Activated CD4-positive, alpha-beta T cell treated with anti-CD3 and anti-CD28 coated beads for 36 hours (primary cell): ENCODE data around the gene ZNF212. TPM values are rescaled to one million over a fixed set of nuclear protein-coding genes. Genes with fewer than 3 reads are reported as not detected.
"Not testable (repeated sequence)": the region's sequence is repeated elsewhere in the genome, so short reads cannot be mapped to it uniquely, and the experiment has no call there.

ENCODE experiments used
- ATAC-seq: fragments of 200-7000 bp; cut with Tn5 transposase; one replicate; pipeline ENCODE4 v1.10.0; 2021; ENCODE audit warnings: mild to moderate bottlenecking, moderate library complexity
- CTCF ChIA-PET: fragments of 350-600 bp; sonication (Branson Sonifier 250); formaldehyde crosslinking; loops from one replicate; lab custom pipeline; 2021; ENCODE audit warnings: antibody characterized with exemption; lab: Charles Lee
- POLR2A ChIA-PET: fragments of 350-600 bp; sonication (Branson Sonifier 250); formaldehyde crosslinking; loops from one replicate; lab custom pipeline; 2021; ENCODE audit warnings: antibody characterized with exemption, inconsistent platforms; lab: Charles Lee
- DNase-seq: peaks from one replicate; pipeline ENCODE4 v3.0.0-alpha.2; 2020
- H3K27ac Mint-ChIP-seq: one replicate; pipeline ENCODE4 v1.8.0; 2021; ENCODE audit warnings: mixed read lengths
- H3K27me3 Mint-ChIP-seq: one replicate; pipeline ENCODE4 v1.8.0; 2021; ENCODE audit warnings: mixed read lengths
- H3K36me3 Mint-ChIP-seq: one replicate; pipeline ENCODE4 v1.8.0; 2021; ENCODE audit warnings: low read depth, mixed read lengths
- H3K4me1 Mint-ChIP-seq: one replicate; pipeline ENCODE4 v1.8.0; 2021; ENCODE audit warnings: mixed read lengths
- H3K4me3 Mint-ChIP-seq: one replicate; pipeline ENCODE4 v1.8.0; 2021; ENCODE audit warnings: mild to moderate bottlenecking, moderate library complexity, mixed read lengths
- H3K9me3 Mint-ChIP-seq: one replicate; pipeline ENCODE4 v1.8.0; 2021; ENCODE audit warnings: low read depth, mixed read lengths
- intact Hi-C, 2 experiments: fragments of 100-400 bp; cut with DNase I in 1 of 2; cut with micrococcal nuclease in 1 of 2; formaldehyde crosslinking; loops; one replicate each; pipeline versions ENCODE4 v1.14.2 to v1.15.1; 2022 to 2024; cut with DNase I, micrococcal nuclease
- total RNA-seq, 2 experiments: library from RNA; stranded (reverse); gene quantifications; one replicate each; pipeline ENCODE4 v1.2.3, GENCODE V29; 2021

ZNF212 gene
- total RNA-seq, 2 experiments from 2014 or later, result 9.9 to 15.9 TPM

- DNase-seq, result no peak
- no peak overlapping the region for H3K4me3 Mint-ChIP-seq
- H3K36me3 Mint-ChIP-seq, result no peaks in the 10 kb centered on the region
- no peak for ATAC-seq
- intact Hi-C loops, result no loop called here
- H3K27ac Mint-ChIP-seq, result no peak overlapping the region
- no peaks in the 10 kb centered on the region for H3K9me3 Mint-ChIP-seq
- no peaks in the 10 kb centered on the region for H3K4me1 Mint-ChIP-seq
- peaks cover 12% of the 10 kb centered on the region for H3K27me3 Mint-ChIP-seq
- ChIA-PET POLR2A (interaction anchor here (0.7 to 1.3 kb wide), 3 partner anchors 22 to 264 kb away, joined by 3 to 8 read pairs (median 3); no protein-coding TSS in a partner anchor), CTCF (interaction anchor here (0.6 to 0.9 kb wide), 3 partner anchors 20 to 434 kb away, joined by 3 to 4 read pairs (median 3); no protein-coding TSS in a partner anchor)
Measured at GRCh38 chr7:149232362-149232761, 7.1 kb upstream of the ZNF212 start.

GRCh38 chr7:149233655-149234204, 5.7 kb upstream of the ZNF212 start:
- H3K4me1 Mint-ChIP-seq, DNase-seq, H3K36me3 Mint-ChIP-seq, H3K27ac Mint-ChIP-seq, H3K9me3 Mint-ChIP-seq, H3K4me3 Mint-ChIP-seq, intact Hi-C loops: not testable (repeated sequence)
- peaks cover 12% of the 10 kb centered on the region for H3K27me3 Mint-ChIP-seq
- POLR2A ChIA-PET, result interaction anchor here (0.6 to 1.0 kb wide), 2 partner anchors 24 to 38 kb away, joined by 3 to 5 read pairs; partner anchors contain the start of gene ZNF282
- CTCF ChIA-PET, result interaction anchor here (0.9 kb wide), 1 partner anchor 15 kb away, joined by 3 read pairs; no protein-coding TSS in a partner anchor
- peak; percentile 14 for ATAC-seq

GRCh38 chr7:149237502-149237901, 1.9 kb upstream of the ZNF212 start:
- intact Hi-C loops, result no loop called here
- Mint-ChIP-seq H3K36me3 (peaks cover 11% of the 10 kb centered on the region), H3K4me1 (peaks cover 24% of the 10 kb centered on the region), H3K4me3 (no peak overlapping the region), H3K27ac (no peak overlapping the region), H3K27me3 (peaks cover 5% of the 10 kb centered on the region), H3K9me3 (peaks cover 1% of the 10 kb centered on the region)
- CTCF ChIA-PET, result no interaction called here
- POLR2A ChIA-PET, result no interaction called here
- DNase-seq (no peak), ATAC-seq (no peak)

GRCh38 chr7:149238051-149238450, 1.4 kb upstream of the ZNF212 start:
- peaks cover 5% of the 10 kb centered on the region for H3K9me3 Mint-ChIP-seq
- DNase-seq (no peak), ATAC-seq (peak; percentile 19)
- peak overlapping the region; percentile 73 for H3K27ac Mint-ChIP-seq
- ChIA-PET CTCF (no interaction called here), POLR2A (no interaction called here)
- H3K36me3 Mint-ChIP-seq, result peaks cover 16% of the 10 kb centered on the region
- H3K4me3 Mint-ChIP-seq, result peak overlapping the region; percentile 2
- peaks cover 29% of the 10 kb centered on the region for H3K4me1 Mint-ChIP-seq
- intact Hi-C loops, result loop anchor here (2.0 kb wide), 3 partner anchors 29 to 363 kb away; partner anchors contain the start of gene ZNF398 (in 1 of the 2)
- peaks cover 3% of the 10 kb centered on the region for H3K27me3 Mint-ChIP-seq

GRCh38 chr7:149240637-149241036, 1.2 kb downstream of the ZNF212 start:
- no peaks in the 10 kb centered on the region for H3K27me3 Mint-ChIP-seq
- H3K36me3 Mint-ChIP-seq, result peaks cover 29% of the 10 kb centered on the region
- intact Hi-C loops, result loop anchor here in 1 of 2 experiments (5.0 to 10.0 kb wide), 2 partner anchors 356 to 1212 kb away; partner anchors contain the start of genes EZH2 and GIMAP8
- no peak for ATAC-seq
- peaks cover 9% of the 10 kb centered on the region for H3K9me3 Mint-ChIP-seq
- no peak for DNase-seq
- peak overlapping the region; percentile 93 for H3K4me3 Mint-ChIP-seq
- peak overlapping the region; percentile 83 for H3K27ac Mint-ChIP-seq
- peaks cover 43% of the 10 kb centered on the region for H3K4me1 Mint-ChIP-seq
- POLR2A ChIA-PET, result interaction anchor here (1.0 kb wide), 1 partner anchor 20 kb away, joined by 4 read pairs; no protein-coding TSS in a partner anchor
- CTCF ChIA-PET, result interaction anchor here (0.8 to 2.1 kb wide), 6 partner anchors 8 to 45 kb away, joined by 3 to 9 read pairs (median 6); partner anchors contain the start of genes ZNF282 and ZNF783

- no peak for DNase-seq
- ChIA-PET CTCF (interaction anchor here (0.6 to 2.1 kb wide), 4 partner anchors 32 to 164 kb away, joined by 3 to 7 read pairs (median 6); partner anchors contain the start of gene ZNF282), POLR2A (interaction anchor here (0.7 kb wide), 1 partner anchor 55 kb away, joined by 4 read pairs; no protein-coding TSS in a partner anchor)
- Mint-ChIP-seq H3K27me3 (no peaks in the 10 kb centered on the region), H3K36me3 (peaks cover 35% of the 10 kb centered on the region), H3K4me3 (peak overlapping the region; percentile 93), H3K4me1 (peaks cover 53% of the 10 kb centered on the region), H3K27ac (peak overlapping the region; percentile 29), H3K9me3 (peaks cover 9% of the 10 kb centered on the region)
- intact Hi-C loops, result loop anchor here in 1 of 2 experiments (5.0 to 10.0 kb wide), 2 partner anchors 357 to 1211 kb away; partner anchors contain the start of genes EZH2 and GIMAP8
- ATAC-seq, result no peak
Measured at GRCh38 chr7:149241696-149242095, 2.2 kb downstream of the ZNF212 start.

- no peaks in the 10 kb centered on the region for H3K27me3 Mint-ChIP-seq
- CTCF ChIA-PET, result interaction anchor here (0.7 to 1.2 kb wide), 2 partner anchors 40 to 48 kb away, joined by 3 to 4 read pairs; no protein-coding TSS in a partner anchor
- peak; percentile 85 for ATAC-seq
- peaks cover 42% of the 10 kb centered on the region for H3K36me3 Mint-ChIP-seq
- intact Hi-C loops, result loop anchor here (1.0 to 10.0 kb wide), 9 partner anchors 16 to 1132 kb away; partner anchors contain the start of genes ACTR3C (in 1 of the 2), EZH2 (in 1 of the 2), LRRC61 (in 1 of the 2) and PDIA4 (in 1 of the 2)
- H3K4me1 Mint-ChIP-seq, result peaks cover 72% of the 10 kb centered on the region
- H3K4me3 Mint-ChIP-seq, result peak overlapping the region; percentile 48
- peak overlapping the region; percentile 96 for H3K27ac Mint-ChIP-seq
- POLR2A ChIA-PET, result interaction anchor here (0.8 to 1.4 kb wide), 2 partner anchors 16 to 35 kb away, joined by 4 to 8 read pairs; partner anchors contain the start of gene ZNF783
- peak; percentile 79 for DNase-seq
- H3K9me3 Mint-ChIP-seq, result peaks cover 9% of the 10 kb centered on the region
Measured at GRCh38 chr7:149245244-149245643, 5.8 kb downstream of the ZNF212 start.

GRCh38 chr7:149245744-149246143, 6.3 kb downstream of the ZNF212 start:
- no peaks in the 10 kb centered on the region for H3K27me3 Mint-ChIP-seq
- H3K27ac Mint-ChIP-seq, result peak overlapping the region; percentile 96
- H3K36me3 Mint-ChIP-seq, result peaks cover 43% of the 10 kb centered on the region
- H3K9me3 Mint-ChIP-seq, result peaks cover 9% of the 10 kb centered on the region
- H3K4me3 Mint-ChIP-seq, result peak overlapping the region; percentile 48
- intact Hi-C loops, result loop anchor here (1.0 to 10.0 kb wide), 9 partner anchors 15 to 1132 kb away; partner anchors contain the start of genes ACTR3C (in 1 of the 2), EZH2 (in 1 of the 2), LRRC61 (in 1 of the 2) and PDIA4 (in 1 of the 2)
- peaks cover 71% of the 10 kb centered on the region for H3K4me1 Mint-ChIP-seq
- ChIA-PET POLR2A (interaction anchor here (0.8 to 1.4 kb wide), 2 partner anchors 16 to 36 kb away, joined by 4 to 8 read pairs; partner anchors contain the start of gene ZNF783), CTCF (interaction anchor here (0.6 to 1.2 kb wide), 4 partner anchors 11 to 47 kb away, joined by 3 to 4 read pairs (median 3); partner anchors contain the start of gene ZNF783)
- DNase-seq (no peak), ATAC-seq (peak; percentile 54)

GRCh38 chr7:149248777-149249176, 9.3 kb downstream of the ZNF212 start:
- peaks cover 44% of the 10 kb centered on the region for H3K36me3 Mint-ChIP-seq
- DNase-seq (peak; percentile 62), ATAC-seq (peak; percentile 55)
- H3K27ac Mint-ChIP-seq, result peak overlapping the region; percentile 98
- intact Hi-C loops, result loop anchor here (1.0 to 10.0 kb wide), 8 partner anchors 13 to 1129 kb away; partner anchors contain the start of genes ACTR3C (in 1 of the 2), EZH2 (in 1 of the 2), LRRC61 (in 1 of the 2) and PDIA4 (in 1 of the 2)
- ChIA-PET POLR2A (interaction anchor here (1.0 to 2.9 kb wide), 5 partner anchors 9 to 41 kb away, joined by 3 to 9 read pairs (median 5); partner anchors contain the start of genes ZNF212 and ZNF783), CTCF (interaction anchor here (0.7 to 3.9 kb wide), 8 partner anchors 9 to 121 kb away, joined by 3 to 29 read pairs (median 4); partner anchors contain the start of genes ZNF212 and ZNF783)
- H3K9me3 Mint-ChIP-seq, result peaks cover 4% of the 10 kb centered on the region
- H3K4me1 Mint-ChIP-seq, result peaks cover 58% of the 10 kb centered on the region
- H3K4me3 Mint-ChIP-seq, result peak overlapping the region; percentile 49
- H3K27me3 Mint-ChIP-seq, result no peaks in the 10 kb centered on the region

GRCh38 chr7:149250151-149250550, 10.7 kb downstream of the ZNF212 start:
- CTCF ChIA-PET, result interaction anchor here (0.6 to 3.9 kb wide), 4 partner anchors 11 to 40 kb away, joined by 4 to 29 read pairs (median 5); partner anchors contain the start of gene ZNF783

More at GRCh38 chr7:149250151-149250550, 10.7 kb downstream of the ZNF212 start:
- H3K27me3 Mint-ChIP-seq, ATAC-seq, H3K9me3 Mint-ChIP-seq, intact Hi-C loops, DNase-seq, H3K4me3 Mint-ChIP-seq: not testable (repeated sequence)
- peaks cover 49% of the 10 kb centered on the region for H3K4me1 Mint-ChIP-seq
- POLR2A ChIA-PET, result interaction anchor here (1.2 to 2.0 kb wide), 2 partner anchors 40 to 42 kb away, joined by 3 to 5 read pairs; no protein-coding TSS in a partner anchor
- H3K36me3 Mint-ChIP-seq, result peaks cover 37% of the 10 kb centered on the region
- H3K27ac Mint-ChIP-seq, result peak overlapping the region; percentile 55
